HepG2 (cell line): Measurements from ENCODE around the gene TNFAIP6. TPM values are rescaled to one million over a fixed set of nuclear protein-coding genes. Genes with fewer than 3 reads are reported as not detected.

ENCODE experiments used
- ASH2L ChIP-seq: fragments of 300-600, 200-600 bp; sonication (generic); IDR thresholded peaks from 2 replicates; pipeline ENCODE4 v1.7.0; 2017; ENCODE audit warnings: low read depth, mild to moderate bottlenecking, moderate library complexity, mixed read lengths, low read length; ENCODE audit not compliant: insufficient read length
- CBX5 ChIP-seq: sonication (generic); formaldehyde crosslinking; IDR thresholded peaks from 2 replicates; pipeline ENCODE4 v1.4.0; 2020; ENCODE audit warnings: missing genetic modification reagents, borderline replicate concordance
- DPF2 ChIP-seq: sonication (generic); formaldehyde crosslinking; IDR thresholded peaks from 2 replicates; pipeline ENCODE4 v1.4.0; 2020; ENCODE audit warnings: mild to moderate bottlenecking, low read depth, missing genetic modification reagents, borderline replicate concordance
- GTF2F1 ChIP-seq: fragments of 150-350 bp; IDR thresholded peaks from 2 replicates; pipeline ENCODE4 v1.6.1; 2014; ENCODE audit warnings: low read length
- JDP2 ChIP-seq: sonication (generic); formaldehyde crosslinking; IDR thresholded peaks from 2 replicates; pipeline ENCODE4 v1.8.1; 2022; ENCODE audit warnings: missing genetic modification reagents, borderline replicate concordance
- MAX ChIP-seq: IDR thresholded peaks from 2 replicates; pipeline ENCODE4 v1.6.1; 2012; ENCODE audit warnings: inconsistent platforms
- MTA1 ChIP-seq: sonication (generic); formaldehyde crosslinking; IDR thresholded peaks from 2 replicates; pipeline ENCODE4 v1.4.0; 2020; ENCODE audit warnings: missing genetic modification reagents, mild to moderate bottlenecking, borderline replicate concordance
- NCOA2 ChIP-seq: sonication (generic); formaldehyde crosslinking; IDR thresholded peaks from 2 replicates; pipeline ENCODE4 v1.8.0; 2022; ENCODE audit warnings: inconsistent platforms
- NFYC ChIP-seq: IDR thresholded peaks from 2 replicates; pipeline ENCODE4 v1.6.1; 2016; ENCODE audit warnings: missing genetic modification reagents, missing compliant biosample characterization
- PATZ1 ChIP-seq: sonication (generic); formaldehyde crosslinking; IDR thresholded peaks from 2 replicates; pipeline ENCODE4 v1.4.0; 2020; ENCODE audit warnings: missing genetic modification reagents
- POLR2A ChIP-seq, 2 experiments: IDR thresholded peaks; 2 replicates each; pipeline ENCODE4 v1.6.1; 2011; ENCODE audit warnings: low read depth in 2 of 2, low read length in 2 of 2, mild to moderate bottlenecking in 1 of 2, moderate library complexity in 1 of 2; ENCODE audit not compliant: insufficient read depth in 1 of 2
- TBL1XR1 ChIP-seq: fragments of 150-350 bp; IDR thresholded peaks from 2 replicates; pipeline ENCODE4 v1.6.1; 2014; ENCODE audit warnings: borderline replicate concordance, low read length; ENCODE audit not compliant: partially characterized antibody
- THAP11 ChIP-seq: IDR thresholded peaks from 2 replicates; pipeline ENCODE4 v1.6.1; 2016; ENCODE audit warnings: missing biosample characterization, missing genetic modification reagents
- ZNF256 ChIP-seq: sonication (generic); formaldehyde crosslinking; conservative IDR thresholded peaks from 2 replicates; pipeline ENCODE4 v1.4.0; 2020; ENCODE audit warnings: missing genetic modification reagents
- ZNF329 ChIP-seq: sonication (generic); formaldehyde crosslinking; IDR thresholded peaks from 2 replicates; pipeline ENCODE4 v1.9.0; 2021; ENCODE audit warnings: low read depth, mild to moderate bottlenecking, missing genetic modification reagents
- ZNF343 ChIP-seq: sonication (generic); formaldehyde crosslinking; IDR thresholded peaks from 2 replicates; pipeline ENCODE4 v1.4.0; 2020; ENCODE audit warnings: mild to moderate bottlenecking, missing genetic modification reagents
- ZNF512 ChIP-seq: sonication (generic); formaldehyde crosslinking; IDR thresholded peaks from 2 replicates; pipeline ENCODE4 v1.4.0; 2020; ENCODE audit warnings: mild to moderate bottlenecking, missing genetic modification reagents
- ZNF512B ChIP-seq: sonication (generic); formaldehyde crosslinking; IDR thresholded peaks from 2 replicates; pipeline ENCODE4 v1.5.1; 2020; ENCODE audit warnings: missing genetic modification reagents, mild to moderate bottlenecking, borderline replicate concordance
- ZNF619 ChIP-seq: sonication (generic); formaldehyde crosslinking; IDR thresholded peaks from 2 replicates; pipeline ENCODE4 v1.4.0; 2020; ENCODE audit warnings: mild to moderate bottlenecking, missing genetic modification reagents
- ZNF713 ChIP-seq: sonication (generic); formaldehyde crosslinking; IDR thresholded peaks from 2 replicates; pipeline ENCODE4 v1.4.0; 2020; ENCODE audit warnings: mild to moderate bottlenecking, missing genetic modification reagents
- ZNF75D ChIP-seq: sonication (generic); formaldehyde crosslinking; IDR thresholded peaks from 2 replicates; pipeline ENCODE4 v1.8.1; 2023; ENCODE audit warnings: missing genetic modification reagents, mild to moderate bottlenecking, borderline replicate concordance
- ZNF780A ChIP-seq: sonication (generic); formaldehyde crosslinking; IDR thresholded peaks from 2 replicates; pipeline ENCODE4 v1.8.0; 2022; ENCODE audit warnings: mild to moderate bottlenecking, missing genetic modification reagents, moderate library complexity
- ZNF790 ChIP-seq: sonication (generic); formaldehyde crosslinking; IDR thresholded peaks from 2 replicates; pipeline ENCODE4 v1.8.0; 2022; ENCODE audit warnings: missing genetic modification reagents, mild to moderate bottlenecking, borderline replicate concordance
- polyA plus RNA-seq, 8 experiments: library from polyadenylated mRNA; depleted of rRNA in 3 of 8; stranded (reverse) in 7 of 8; unstranded in 1 of 8; fragments of >200 nt; fragmentation: Illumina TruSeq in 4 of 8; extraction: Trizol in 4 of 8; gene quantifications; 2 replicates each; pipeline versions ENCODE4 v1.2.1 to v1.2.3, GENCODE V29; 2011 to 2016; ENCODE audit warnings: low read depth in 4 of 8, missing spikeins in 1 of 8, mixed read lengths in 1 of 8; ENCODE audit not compliant: insufficient read depth in 1 of 8
- total RNA-seq, 5 experiments: library from RNA; depleted of rRNA; stranded (reverse); fragments of >200 nt; fragmentation: Illumina TruSeq; extraction: Trizol; gene quantifications; 2 replicates each; pipeline ENCODE4 v1.2.3, GENCODE V29; 2016; ENCODE audit warnings: low read depth in 1 of 5

The TNFAIP6 gene
- total and polyA plus RNA-seq, 2 of the 13 experiments (the other 11 are each of a cell fraction or from before 2014, with no cell fraction given): not detected

- TF ChIP-seq ZNF75D (CRISPR knock-in tag): peak; percentile 33; the same call in 1 of the 2 replicates
- TF ChIP-seq ZNF343: peak; percentile 91
- no peak for TF ChIP-seq ZNF256 (CRISPR knock-in tag)
- peak; percentile 65 for TF ChIP-seq PATZ1 (CRISPR knock-in tag)
- peak; percentile 95 for TF ChIP-seq MAX
- no peak for TF ChIP-seq ZNF512 (CRISPR knock-in tag)
- peak; percentile 8; the same call in 1 of the 2 replicates for TF ChIP-seq ZNF619 (CRISPR knock-in tag)
- peak; percentile 56 for TF ChIP-seq NFYC (CRISPR knock-in tag)
- TF ChIP-seq MTA1 (CRISPR knock-in tag): peak; percentile 75; the same call in 1 of the 2 replicates
- no peak; the same call in 1 of the 2 replicates for TF ChIP-seq JDP2
- no peak for TF ChIP-seq ZNF512B (CRISPR knock-in tag)
- TF ChIP-seq DPF2 (CRISPR knock-in tag): no peak
- no peak; the same call in 1 of the 2 replicates for TF ChIP-seq GTF2F1
- 0 out of 2 replicates have a peak, but pooled peaks have one; percentile 38 for TF ChIP-seq ZNF713 (CRISPR knock-in tag)
- peak; percentile 93 for TF ChIP-seq CBX5 (CRISPR knock-in tag)
- TF ChIP-seq NCOA2 (CRISPR knock-in tag): peak; percentile 55; the same call in 1 of the 2 replicates
- peak; percentile 84 to 89 for TF ChIP-seq POLR2A (IDR thresholded peaks at IDR 0.05; ENCODE audit: insufficient read depth in 1 of 2, low read depth in 2 of 2, low read length in 2 of 2)
- TF ChIP-seq ASH2L: peak; percentile 100
- TF ChIP-seq ZNF329: 0 out of 2 replicates have a peak, but pooled peaks have one; percentile 39
- peak; percentile 83; the same call in 1 of the 2 replicates for TF ChIP-seq ZNF790
- TF ChIP-seq TBL1XR1: no peak
- TF ChIP-seq ZNF780A (CRISPR knock-in tag): no peak
- TF ChIP-seq THAP11: peak; percentile 91
Measured at GRCh38 chr2:151409601-151410484, 52.5 kb downstream of the TNFAIP6 start, which contains the start of gene RIF1 (continued).
